Spinal cord (tissue), 10 donors: Measurements from ENCODE around the gene PHKB. TPM values are rescaled to one million over a fixed set of nuclear protein-coding genes. Genes with fewer than 3 reads are reported as not detected.
"Not testable (repeated sequence)": the region's sequence is repeated elsewhere in the genome, so short reads cannot be mapped to it uniquely, and the experiment has no call there.

Experiments
- DNase-seq, 6 donors: peaks; one replicate each; pipeline versions ENCODE4 v3.0.0 to v3.0.0-alpha.2; 2013 to 2015; ENCODE audit warnings: low spot score in 6 of 6, low read depth in 4 of 6
- H3K27ac ChIP-seq: one replicate; pipeline ENCODE4 v1.5.1; 2013; ENCODE audit warnings: low read depth, low read length, control low read depth
- H3K27me3 ChIP-seq: one replicate; pipeline ENCODE4 v1.6.1; 2013; ENCODE audit warnings: low read length; ENCODE audit not compliant: control insufficient read depth, insufficient read depth
- H3K36me3 ChIP-seq: one replicate; pipeline ENCODE4 v1.6.1; 2013; ENCODE audit warnings: low read length; ENCODE audit not compliant: control insufficient read depth, insufficient read depth
- H3K4me1 ChIP-seq: one replicate; pipeline ENCODE4 v1.6.1; 2013; ENCODE audit warnings: low read length; ENCODE audit not compliant: control insufficient read depth, insufficient read depth
- H3K4me3 ChIP-seq: one replicate; pipeline ENCODE4 v1.5.1; 2013; ENCODE audit warnings: low read depth, low read length, control low read depth
- H3K9me3 ChIP-seq: one replicate; pipeline ENCODE4 v1.6.1; 2013; ENCODE audit warnings: low read length; ENCODE audit not compliant: control insufficient read depth, insufficient read depth
- WGBS: methylation state at CpG from one replicate; pipeline ENCODE4 v1.1.5; 2013; ENCODE audit warnings: missing lambda C conversion rate; ENCODE audit not compliant: insufficient coverage; 5-methylcytosine and 5-hydroxymethylcytosine counted together
- polyA plus RNA-seq, 2 donors: library from polyadenylated mRNA; unstranded; fragments of 120-200 nt; gene quantifications; one replicate each; pipeline ENCODE4 v1.2.1, GENCODE V29; 2013; ENCODE audit not compliant: insufficient read length in 2 of 2
- total RNA-seq, 2 donors: library from RNA; depleted of rRNA in 1 of 2; stranded (reverse); fragments of 120-200 nt in 1 of 2; fragments of >200 nt in 1 of 2; gene quantifications; one replicate each; pipeline versions ENCODE4 v1.2.3 to v1.2.4, GENCODE V29; 2013 to 2014
- donor health status: healthy.

PHKB gene
- total and polyA plus RNA-seq, 4 donors, result 78.5 to 141 (median 85.6) TPM

- Histone ChIP-seq H3K4me1 (peaks cover 2% of the 10 kb centered on the region), H3K36me3 (no peaks in the 10 kb centered on the region), H3K9me3 (no peaks in the 10 kb centered on the region), H3K27ac (no peak overlapping the region), H3K4me3 (no peak overlapping the region), H3K27me3 (no peaks in the 10 kb centered on the region)
- no peak for DNase-seq
- no CpG with 5 or more reads among the region's 2 CpGs for WGBS
These were observed 6.4 kb downstream of the PHKB start for GRCh38 chr16:47467501-47467900.

GRCh38 chr16:47468070-47468689 is 7.0 kb downstream of the PHKB start:
- no CpG with 5 or more reads among the region's 7 CpGs for WGBS
- H3K4me3 ChIP-seq, H3K27me3 ChIP-seq, DNase-seq, H3K9me3 ChIP-seq, H3K4me1 ChIP-seq, H3K27ac ChIP-seq, H3K36me3 ChIP-seq: not testable (repeated sequence)

GRCh38 chr16:47469227-47469626 is 8.1 kb downstream of the PHKB start:
- Histone ChIP-seq H3K27ac (no peak overlapping the region), H3K27me3 (no peaks in the 10 kb centered on the region), H3K4me3 (no peak overlapping the region), H3K36me3 (no peaks in the 10 kb centered on the region), H3K4me1 (no peaks in the 10 kb centered on the region), H3K9me3 (no peaks in the 10 kb centered on the region)
- no peak for DNase-seq
- no CpG with 5 or more reads among the region's 1 CpG for WGBS

- no peaks in the 10 kb centered on the region for H3K9me3 ChIP-seq
These were observed 9.1 kb downstream of the PHKB start for GRCh38 chr16:47470211-47470610.

GRCh38 chr16:47470810-47471209 is 9.7 kb downstream of the PHKB start:
- DNase-seq, result no peak
- Histone ChIP-seq H3K9me3 (no peaks in the 10 kb centered on the region), H3K4me3 (no peak overlapping the region), H3K4me1 (no peaks in the 10 kb centered on the region), H3K36me3 (no peaks in the 10 kb centered on the region), H3K27ac (no peak overlapping the region), H3K27me3 (no peaks in the 10 kb centered on the region)
- 80% methylated on average over 1 of the region's 1 CpG for WGBS

More at GRCh38 chr16:47470211-47470610, 9.1 kb downstream of the PHKB start:
- Histone ChIP-seq H3K27ac (no peak overlapping the region), H3K4me1 (no peaks in the 10 kb centered on the region), H3K27me3 (no peaks in the 10 kb centered on the region), H3K36me3 (no peaks in the 10 kb centered on the region), H3K4me3 (no peak overlapping the region)
- WGBS, result no CpG with 5 or more reads among the region's 7 CpGs
- DNase-seq, result no peak

GRCh38 chr16:47473004-47473403 is 11.9 kb downstream of the PHKB start:
- DNase-seq, H3K36me3 ChIP-seq, H3K9me3 ChIP-seq, H3K4me1 ChIP-seq, H3K4me3 ChIP-seq, H3K27ac ChIP-seq, H3K27me3 ChIP-seq: not testable (repeated sequence)
- no CpG with 5 or more reads among the region's 2 CpGs for WGBS

GRCh38 chr16:47473792-47474191 is 12.7 kb downstream of the PHKB start:
- 100% methylated on average over 1 of the region's 3 CpGs for WGBS
- no peak for DNase-seq
- no peaks in the 10 kb centered on the region for H3K4me1 ChIP-seq

GRCh38 chr16:47475786-47476185 is 14.7 kb downstream of the PHKB start:
- DNase-seq, result no peak
- no peak overlapping the region for H3K27ac ChIP-seq
- H3K9me3 ChIP-seq, result no peaks in the 10 kb centered on the region
- no peak overlapping the region for H3K4me3 ChIP-seq
- no peaks in the 10 kb centered on the region for H3K4me1 ChIP-seq
- 83% methylated on average over 1 of the region's 1 CpG for WGBS
- H3K36me3 ChIP-seq, result no peaks in the 10 kb centered on the region
- H3K27me3 ChIP-seq, result no peaks in the 10 kb centered on the region

More at GRCh38 chr16:47473792-47474191, 12.7 kb downstream of the PHKB start:
- Histone ChIP-seq H3K36me3 (no peaks in the 10 kb centered on the region), H3K27me3 (no peaks in the 10 kb centered on the region), H3K4me3 (no peak overlapping the region), H3K27ac (no peak overlapping the region), H3K9me3 (no peaks in the 10 kb centered on the region)

GRCh38 chr16:47476654-47477345 is 15.7 kb downstream of the PHKB start:
- H3K4me3 ChIP-seq, result no peak overlapping the region
- H3K36me3 ChIP-seq, result no peaks in the 10 kb centered on the region
- no peaks in the 10 kb centered on the region for H3K4me1 ChIP-seq
- peak in 1 of 6 donors; percentile 31 for DNase-seq
- no peak overlapping the region for H3K27ac ChIP-seq
- H3K27me3 ChIP-seq, result no peaks in the 10 kb centered on the region
- no peaks in the 10 kb centered on the region for H3K9me3 ChIP-seq

GRCh38 chr16:47477679-47478078 is 16.5 kb downstream of the PHKB start:
- no CpG with 5 or more reads among the region's 1 CpG for WGBS
- no peak overlapping the region for H3K27ac ChIP-seq
- H3K36me3 ChIP-seq, result no peaks in the 10 kb centered on the region
- no peaks in the 10 kb centered on the region for H3K9me3 ChIP-seq
- no peak overlapping the region for H3K4me3 ChIP-seq
- no peaks in the 10 kb centered on the region for H3K4me1 ChIP-seq
- no peak for DNase-seq
- H3K27me3 ChIP-seq, result no peaks in the 10 kb centered on the region
